SK-N-SH (cell line): ENCODE results near the gene HIPK2. TPM values are rescaled to one million over a fixed set of nuclear protein-coding genes. Genes with fewer than 3 reads are reported as not detected.

Source experiments
- CTCF ChIA-PET: fragments of 300-600, 350-600 bp; formaldehyde crosslinking; extraction: SDS; loops from one replicate; lab custom pipeline; 2021; lab: Yijun Ruan, JAX
- POLR2A ChIA-PET: fragments of 350-600 bp; sonication (Branson Sonifier 250); formaldehyde crosslinking; extraction: SDS; loops from one replicate; lab custom pipeline; 2020; ENCODE audit warnings: antibody characterized with exemption, inconsistent platforms; lab: Yijun Ruan, JAX
- DNase-seq: peaks from one replicate; pipeline ENCODE4 v3.0.0; 2012
- H2AFZ ChIP-seq: fragments of 200-600 bp; sonication (generic); 2 replicates; pipeline ENCODE4 v1.8.1; 2016; ENCODE audit warnings: antibody characterized with exemption, mild to moderate bottlenecking, low read depth
- H3F3A ChIP-seq: fragments of 200-600 bp; sonication (generic); replicated peaks from 2 replicates; pipeline ENCODE3; 2016; ENCODE audit warnings: antibody characterized with exemption, mild to moderate bottlenecking; ENCODE audit not compliant: insufficient read depth
- H3K27ac ChIP-seq, 2 experiments: fragments of 200-500 bp in 1 of 2; fragments of 200-600 bp in 1 of 2; sonication (Bioruptor generic) in 1 of 2; sonication (generic), shearing (Covaris generic) in 1 of 2; 2 replicates each; pipeline versions ENCODE4 v1.5.1 to v1.6.1; 2014 to 2016; ENCODE audit warnings: low read depth in 2 of 2, inconsistent platforms in 1 of 2, low read length in 1 of 2, mild to moderate bottlenecking in 1 of 2, mixed read lengths in 1 of 2
- H3K27me3 ChIP-seq: fragments of 200-600 bp; sonication (generic), shearing (Covaris generic); 2 replicates; pipeline ENCODE4 v1.6.1; 2016; ENCODE audit warnings: mixed run types; ENCODE audit not compliant: insufficient read depth
- H3K36me3 ChIP-seq, 2 experiments: fragments of 200-500 bp in 1 of 2; fragments of 200-600 bp in 1 of 2; sonication (Bioruptor generic) in 1 of 2; sonication (generic) in 1 of 2; replicated peaks in 1 of 2; 2 replicates each; pipeline versions ENCODE3 to v1.5.1; 2014 to 2016; ENCODE audit warnings: low read length in 1 of 2, mild to moderate bottlenecking in 1 of 2; ENCODE audit not compliant: insufficient read depth in 2 of 2, control insufficient read depth in 1 of 2
- H3K4me1 ChIP-seq, 2 experiments: fragments of 200-500 bp in 1 of 2; fragments of 200-600 bp in 1 of 2; sonication (Bioruptor generic) in 1 of 2; sonication (generic), shearing (Covaris generic) in 1 of 2; 2 replicates each; pipeline versions ENCODE4 v1.5.1 to v1.6.1; 2014 to 2016; ENCODE audit warnings: low read depth in 1 of 2, low read length in 1 of 2, mixed run types in 1 of 2; ENCODE audit not compliant: insufficient read depth in 2 of 2, control insufficient read depth in 1 of 2
- H3K4me2 ChIP-seq: fragments of 200-600 bp; sonication (generic), shearing (Covaris generic); 2 replicates; pipeline ENCODE4 v1.6.1; 2017; ENCODE audit warnings: mixed run types
- H3K4me3 ChIP-seq, 2 experiments: fragments of 200-500 bp in 1 of 2; fragments of 200-600 bp in 1 of 2; sonication (Bioruptor generic) in 1 of 2; sonication (generic), shearing (Covaris generic) in 1 of 2; 2 replicates each; pipeline versions ENCODE4 v1.5.1 to v1.8.1; 2014 to 2016; ENCODE audit warnings: low read depth in 2 of 2, inconsistent platforms in 1 of 2, low read length in 1 of 2, mild to moderate bottlenecking in 1 of 2, mixed read lengths in 1 of 2, moderate library complexity in 1 of 2
- H3K79me2 ChIP-seq: fragments of 200-600 bp; sonication (generic); 2 replicates; pipeline ENCODE4 v1.8.1; 2017; ENCODE audit warnings: mild to moderate bottlenecking; ENCODE audit not compliant: insufficient read depth
- H3K9ac ChIP-seq: fragments of 200-600 bp; sonication (generic); 2 replicates; pipeline ENCODE4 v1.6.1; 2017; ENCODE audit warnings: mixed run types
- H3K9me2 ChIP-seq: fragments of 200-600 bp; sonication (generic); 2 replicates; pipeline ENCODE4 v1.6.1; 2017; ENCODE audit warnings: mixed run types
- H3K9me3 ChIP-seq: fragments of 200-600 bp; sonication (generic); 2 replicates; pipeline ENCODE4 v1.6.1; 2017; ENCODE audit warnings: mixed run types, mild to moderate bottlenecking, moderate library complexity
- H4K20me1 ChIP-seq: fragments of 200-600 bp; sonication (generic); 2 replicates; pipeline ENCODE4 v1.6.1; 2017; ENCODE audit warnings: mild to moderate bottlenecking, mixed run types; ENCODE audit not compliant: insufficient read depth
- CTCF ChIP-seq: fragments of 200-600 bp; sonication (generic); IDR thresholded peaks from 2 replicates; pipeline ENCODE4 v1.6.1; 2017; ENCODE audit warnings: antibody characterized with exemption, mild to moderate bottlenecking, moderate library complexity
- EZH2phosphoT487 ChIP-seq: fragments of 200-600 bp; sonication (generic); IDR thresholded peaks from 2 replicates; pipeline ENCODE4 v1.6.1; 2017; ENCODE audit warnings: low read depth, mixed run types, mild to moderate bottlenecking, antibody characterized with exemption, moderate library complexity, borderline replicate concordance
- FOSL2 ChIP-seq: IDR thresholded peaks from 2 replicates; pipeline ENCODE4 v1.4.0; 2012; ENCODE audit warnings: low read depth, mild to moderate bottlenecking, moderate library complexity, borderline replicate concordance
- FOXJ3 ChIP-seq: sonication (generic); formaldehyde crosslinking; IDR thresholded peaks from 2 replicates; pipeline ENCODE4 v1.5.1; 2020; ENCODE audit warnings: mild to moderate bottlenecking, missing genetic modification reagents
- FOXM1 ChIP-seq: IDR thresholded peaks from 2 replicates; pipeline ENCODE4 v1.4.0; 2012; ENCODE audit warnings: low read depth, mild to moderate bottlenecking
- MEF2A ChIP-seq: IDR thresholded peaks from 2 replicates; pipeline ENCODE4 v1.4.0; 2012; ENCODE audit warnings: low read depth, borderline replicate concordance
- MXI1 ChIP-seq: IDR thresholded peaks from 2 replicates; pipeline ENCODE4 v1.6.1; 2012; ENCODE audit warnings: mild to moderate bottlenecking, low read depth, low read length, improper control_type of control experiment
- NFIC ChIP-seq: IDR thresholded peaks from 2 replicates; pipeline ENCODE4 v1.4.0; 2012; ENCODE audit warnings: borderline replicate concordance
- NRF1 ChIP-seq: IDR thresholded peaks from 2 replicates; pipeline ENCODE4 v1.6.1; 2012; ENCODE audit warnings: low read depth, mild to moderate bottlenecking, low read length
- PBX3 ChIP-seq: IDR thresholded peaks from 2 replicates; pipeline ENCODE4; 2012
- RCOR1 ChIP-seq: fragments of 150-350 bp; IDR thresholded peaks from 2 replicates; pipeline ENCODE4 v1.6.1; 2017; ENCODE audit warnings: antibody characterized with exemption, low read length
- TAF1 ChIP-seq: IDR thresholded peaks from 2 replicates; pipeline ENCODE4 v1.6.1; 2012; ENCODE audit warnings: low read depth, mild to moderate bottlenecking, low read length, moderate library complexity, borderline replicate concordance
- TCF12 ChIP-seq: IDR thresholded peaks from 2 replicates; pipeline ENCODE4 v1.4.0; 2012
- TEAD4 ChIP-seq: IDR thresholded peaks from 2 replicates; pipeline ENCODE4 v1.4.0; 2012; ENCODE audit warnings: mild to moderate bottlenecking, borderline replicate concordance; ENCODE audit not compliant: insufficient read depth
- USF2 ChIP-seq: fragments of 150-350 bp; IDR thresholded peaks from 2 replicates; pipeline ENCODE4 v1.6.1; 2017; ENCODE audit warnings: antibody characterized with exemption, low read length, low read depth, borderline replicate concordance
- ZBTB33 ChIP-seq: IDR thresholded peaks from 2 replicates; pipeline ENCODE4 v1.4.0; 2012; ENCODE audit warnings: low read depth, borderline replicate concordance
- WGBS: methylation state at CpG from one replicate; pipeline ENCODE4 v1.1.6; 2017; ENCODE audit warnings: low lambda C conversion rate; 5-methylcytosine and 5-hydroxymethylcytosine counted together
- polyA plus RNA-seq, 3 experiments: library from polyadenylated mRNA; depleted of rRNA; stranded (reverse); fragments of >200 nt; gene quantifications; 2 replicates each; pipeline ENCODE4 v1.2.3, GENCODE V29; 2012
- TF ChIP-seq, protein P1 (sequence below): IDR thresholded peaks from 2 replicates; pipeline ENCODE4 v1.4.0; 2012; ENCODE audit warnings: low read depth, borderline replicate concordance
- TF ChIP-seq, protein P2 (sequence below): fragments of 150-350 bp; IDR thresholded peaks from 2 replicates; pipeline ENCODE4 v1.6.1; 2016; ENCODE audit warnings: mild to moderate bottlenecking, low read depth, low read length
- TF ChIP-seq, protein P3 (sequence below): IDR thresholded peaks from 2 replicates; pipeline ENCODE4 v1.6.1; 2012; ENCODE audit warnings: mild to moderate bottlenecking, low read depth, low read length, moderate library complexity

The HIPK2 gene
- polyA plus RNA-seq, 1 of the 3 experiments (the other 2 are of a cell fraction): 14.2 TPM

DNA sequence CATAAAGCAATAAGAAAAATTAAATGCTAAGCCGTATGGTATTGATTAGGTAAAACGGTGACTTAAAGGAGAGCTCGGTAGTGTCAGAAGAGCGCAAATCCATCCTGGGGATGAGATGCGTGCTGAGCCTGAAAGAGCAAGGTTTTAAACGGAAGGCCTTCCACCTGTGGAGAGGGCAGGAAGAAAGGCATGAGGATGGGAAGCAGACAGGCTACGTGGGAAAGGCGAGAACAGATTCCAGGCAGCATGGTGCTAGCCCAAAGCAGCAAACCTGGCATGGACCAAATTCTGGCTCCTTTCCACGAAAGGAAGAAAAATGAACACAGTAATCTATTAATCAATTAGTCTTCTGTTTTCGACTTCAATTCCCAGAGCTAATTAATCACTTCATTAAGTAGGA is 103.5 kb downstream of the HIPK2 start:
- H3F3A ChIP-seq: peaks cover 9% of the 10 kb centered on the region
- H3K4me1 ChIP-seq: peaks cover 9 to 22% of the 10 kb centered on the region in 2 experiments
- POLR2A ChIA-PET: no interaction called here
- 92% methylated on average over 10 of the region's 10 CpGs for WGBS
- peaks cover 52% of the 10 kb centered on the region for H3K79me2 ChIP-seq
- H3K36me3 ChIP-seq: peaks cover 4 to 5% of the 10 kb centered on the region in 2 experiments
- peak overlapping the region in 1 of 2 experiments; percentile 23; a peak in 2 of 4 replicates for H3K27ac ChIP-seq
- H2AFZ ChIP-seq: no peak overlapping the region
- CTCF ChIA-PET: interaction anchor here (1.0 to 1.8 kb wide), 7 partner anchors 9 to 71 kb away, joined by 3 to 4 read pairs (median 4); no protein-coding TSS in a partner anchor
- H3K4me3 ChIP-seq: no peak overlapping the region
- no peak overlapping the region for H3K9ac ChIP-seq
- H3K27me3 ChIP-seq: no peaks in the 10 kb centered on the region
- peaks cover 40% of the 10 kb centered on the region for H4K20me1 ChIP-seq
- TF ChIP-seq, protein P1, sequence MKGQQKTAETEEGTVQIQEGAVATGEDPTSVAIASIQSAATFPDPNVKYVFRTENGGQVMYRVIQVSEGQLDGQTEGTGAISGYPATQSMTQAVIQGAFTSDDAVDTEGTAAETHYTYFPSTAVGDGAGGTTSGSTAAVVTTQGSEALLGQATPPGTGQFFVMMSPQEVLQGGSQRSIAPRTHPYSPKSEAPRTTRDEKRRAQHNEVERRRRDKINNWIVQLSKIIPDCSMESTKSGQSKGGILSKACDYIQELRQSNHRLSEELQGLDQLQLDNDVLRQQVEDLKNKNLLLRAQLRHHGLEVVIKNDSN: no peak
- TF ChIP-seq USF2 (no peak), ZBTB33 (no peak), FOXJ3 (no peak), FOXM1 (no peak), EZH2phosphoT487 (no peak), FOSL2 (no peak), MXI1 (no peak), TAF1 (no peak), RCOR1 (no peak), PBX3 (no peak), TEAD4 (no peak), NFIC (no peak), CTCF (no peak), MEF2A (no peak), TCF12 (no peak), NRF1 (no peak)
- TF ChIP-seq, protein P2, sequence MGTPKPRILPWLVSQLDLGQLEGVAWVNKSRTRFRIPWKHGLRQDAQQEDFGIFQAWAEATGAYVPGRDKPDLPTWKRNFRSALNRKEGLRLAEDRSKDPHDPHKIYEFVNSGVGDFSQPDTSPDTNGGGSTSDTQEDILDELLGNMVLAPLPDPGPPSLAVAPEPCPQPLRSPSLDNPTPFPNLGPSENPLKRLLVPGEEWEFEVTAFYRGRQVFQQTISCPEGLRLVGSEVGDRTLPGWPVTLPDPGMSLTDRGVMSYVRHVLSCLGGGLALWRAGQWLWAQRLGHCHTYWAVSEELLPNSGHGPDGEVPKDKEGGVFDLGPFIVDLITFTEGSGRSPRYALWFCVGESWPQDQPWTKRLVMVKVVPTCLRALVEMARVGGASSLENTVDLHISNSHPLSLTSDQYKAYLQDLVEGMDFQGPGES: no peak
- TF ChIP-seq, protein P3, sequence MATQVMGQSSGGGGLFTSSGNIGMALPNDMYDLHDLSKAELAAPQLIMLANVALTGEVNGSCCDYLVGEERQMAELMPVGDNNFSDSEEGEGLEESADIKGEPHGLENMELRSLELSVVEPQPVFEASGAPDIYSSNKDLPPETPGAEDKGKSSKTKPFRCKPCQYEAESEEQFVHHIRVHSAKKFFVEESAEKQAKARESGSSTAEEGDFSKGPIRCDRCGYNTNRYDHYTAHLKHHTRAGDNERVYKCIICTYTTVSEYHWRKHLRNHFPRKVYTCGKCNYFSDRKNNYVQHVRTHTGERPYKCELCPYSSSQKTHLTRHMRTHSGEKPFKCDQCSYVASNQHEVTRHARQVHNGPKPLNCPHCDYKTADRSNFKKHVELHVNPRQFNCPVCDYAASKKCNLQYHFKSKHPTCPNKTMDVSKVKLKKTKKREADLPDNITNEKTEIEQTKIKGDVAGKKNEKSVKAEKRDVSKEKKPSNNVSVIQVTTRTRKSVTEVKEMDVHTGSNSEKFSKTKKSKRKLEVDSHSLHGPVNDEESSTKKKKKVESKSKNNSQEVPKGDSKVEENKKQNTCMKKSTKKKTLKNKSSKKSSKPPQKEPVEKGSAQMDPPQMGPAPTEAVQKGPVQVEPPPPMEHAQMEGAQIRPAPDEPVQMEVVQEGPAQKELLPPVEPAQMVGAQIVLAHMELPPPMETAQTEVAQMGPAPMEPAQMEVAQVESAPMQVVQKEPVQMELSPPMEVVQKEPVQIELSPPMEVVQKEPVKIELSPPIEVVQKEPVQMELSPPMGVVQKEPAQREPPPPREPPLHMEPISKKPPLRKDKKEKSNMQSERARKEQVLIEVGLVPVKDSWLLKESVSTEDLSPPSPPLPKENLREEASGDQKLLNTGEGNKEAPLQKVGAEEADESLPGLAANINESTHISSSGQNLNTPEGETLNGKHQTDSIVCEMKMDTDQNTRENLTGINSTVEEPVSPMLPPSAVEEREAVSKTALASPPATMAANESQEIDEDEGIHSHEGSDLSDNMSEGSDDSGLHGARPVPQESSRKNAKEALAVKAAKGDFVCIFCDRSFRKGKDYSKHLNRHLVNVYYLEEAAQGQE: no peak
- no peaks in the 10 kb centered on the region for H3K9me3 ChIP-seq
- H3K4me2 ChIP-seq: no peak overlapping the region
- no peak for DNase-seq
- no peaks in the 10 kb centered on the region for H3K9me2 ChIP-seq
